ENCODE measurements around the gene MAPK12.
A peak's percentile ranks its signal among the peaks of the same experiment; 100 is the strongest.
"Not testable (repeated sequence)": the region's sequence is repeated elsewhere in the genome, so short reads cannot be mapped to it uniquely, and the experiment has no call there.

Gene MAPK12

DNA sequence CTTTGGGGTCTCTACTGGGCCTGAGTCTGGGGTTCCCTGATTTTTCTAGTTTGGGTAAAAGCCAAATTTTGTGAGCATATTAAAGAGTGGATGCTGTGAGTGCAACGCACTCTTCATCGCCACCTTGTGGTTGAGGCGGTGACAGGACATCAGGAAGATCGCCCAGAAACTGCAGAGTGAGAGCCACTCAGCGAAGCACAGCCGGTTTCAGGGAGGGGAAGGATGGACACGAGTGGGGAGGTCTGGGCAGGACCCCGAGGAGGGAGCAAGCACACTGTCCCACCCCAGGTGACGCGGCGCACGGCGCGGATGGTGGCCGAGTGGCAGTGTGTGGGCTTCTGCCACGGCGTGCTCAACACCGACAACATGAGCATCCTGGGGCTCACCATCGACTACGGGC lies 51.6 kb downstream of the MAPK12 start:
- peak; percentile 76 for DNase-seq

DNA sequence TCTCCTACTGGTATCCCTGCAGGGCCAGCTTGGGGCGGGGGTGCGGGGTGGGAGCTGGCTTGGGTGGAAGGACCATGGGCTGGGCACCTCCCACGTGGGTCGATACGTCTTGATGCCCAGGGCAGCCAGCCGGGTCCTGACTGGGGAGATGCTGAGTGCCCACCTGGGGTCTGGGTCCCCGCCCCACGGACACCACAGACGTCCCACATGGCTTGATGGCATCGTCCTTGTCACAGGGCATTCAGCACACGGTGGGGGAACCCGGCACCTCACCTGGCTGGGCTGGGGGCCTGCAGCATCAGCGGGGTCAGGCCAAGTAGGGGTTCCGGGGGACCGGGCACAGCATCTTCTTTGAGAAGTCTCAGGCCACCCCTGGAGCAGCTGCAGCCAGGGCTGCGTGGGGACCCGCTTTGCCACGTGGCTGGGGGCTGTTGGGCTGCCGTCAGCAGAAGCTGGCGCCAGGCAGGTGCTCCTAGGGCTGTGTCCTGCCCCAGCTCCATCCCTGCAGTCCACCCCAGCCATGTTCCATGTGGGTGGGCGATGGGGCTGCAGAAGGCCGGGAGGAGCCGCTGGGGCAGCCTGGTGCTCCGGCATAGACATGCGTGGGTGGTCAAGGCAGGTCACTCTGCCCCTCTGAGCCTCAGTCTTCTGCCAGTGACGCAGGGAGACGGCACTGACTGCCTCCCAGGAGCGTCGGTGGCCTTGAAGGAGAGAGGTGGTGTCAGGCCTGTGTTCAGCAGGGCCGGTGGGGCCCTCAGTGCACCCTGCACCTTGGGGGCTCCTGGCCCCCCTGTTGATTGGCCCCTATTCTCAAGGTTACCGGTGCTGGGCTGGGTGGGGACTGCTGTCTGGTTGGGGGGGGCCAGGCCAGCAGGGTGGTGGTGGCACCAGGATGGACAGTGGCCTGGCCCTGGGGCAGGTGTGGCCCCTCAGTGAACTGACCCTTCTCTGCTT lies 52.3 kb downstream of the MAPK12 start:
- no peak for DNase-seq

DNA sequence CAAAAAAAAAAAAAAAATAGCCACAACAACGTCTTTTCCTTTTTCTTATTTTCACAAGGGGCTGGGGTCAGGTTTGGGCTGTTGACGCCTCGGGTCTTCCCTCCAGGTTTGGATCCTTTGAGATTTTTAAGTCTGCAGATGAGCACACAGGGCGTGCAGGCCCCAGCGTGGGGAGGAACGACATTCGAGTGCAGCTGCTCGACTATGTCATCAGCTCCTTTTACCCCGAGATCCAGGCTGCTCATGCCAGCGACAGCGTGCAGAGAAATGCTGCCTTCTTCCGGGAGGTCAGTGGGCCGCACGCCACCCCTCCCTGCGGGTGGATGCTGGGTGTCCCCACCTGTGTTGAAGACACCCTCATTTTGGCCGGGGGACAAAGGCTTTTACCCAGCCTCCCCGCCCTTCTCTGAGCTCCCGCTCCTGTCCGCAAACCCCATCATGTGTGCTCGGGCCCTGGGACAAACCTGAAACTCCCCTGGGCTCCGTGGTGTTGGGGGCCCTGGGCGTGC lies 53.0 kb downstream of the MAPK12 start:
- peak; percentile 44 for DNase-seq

DNA sequence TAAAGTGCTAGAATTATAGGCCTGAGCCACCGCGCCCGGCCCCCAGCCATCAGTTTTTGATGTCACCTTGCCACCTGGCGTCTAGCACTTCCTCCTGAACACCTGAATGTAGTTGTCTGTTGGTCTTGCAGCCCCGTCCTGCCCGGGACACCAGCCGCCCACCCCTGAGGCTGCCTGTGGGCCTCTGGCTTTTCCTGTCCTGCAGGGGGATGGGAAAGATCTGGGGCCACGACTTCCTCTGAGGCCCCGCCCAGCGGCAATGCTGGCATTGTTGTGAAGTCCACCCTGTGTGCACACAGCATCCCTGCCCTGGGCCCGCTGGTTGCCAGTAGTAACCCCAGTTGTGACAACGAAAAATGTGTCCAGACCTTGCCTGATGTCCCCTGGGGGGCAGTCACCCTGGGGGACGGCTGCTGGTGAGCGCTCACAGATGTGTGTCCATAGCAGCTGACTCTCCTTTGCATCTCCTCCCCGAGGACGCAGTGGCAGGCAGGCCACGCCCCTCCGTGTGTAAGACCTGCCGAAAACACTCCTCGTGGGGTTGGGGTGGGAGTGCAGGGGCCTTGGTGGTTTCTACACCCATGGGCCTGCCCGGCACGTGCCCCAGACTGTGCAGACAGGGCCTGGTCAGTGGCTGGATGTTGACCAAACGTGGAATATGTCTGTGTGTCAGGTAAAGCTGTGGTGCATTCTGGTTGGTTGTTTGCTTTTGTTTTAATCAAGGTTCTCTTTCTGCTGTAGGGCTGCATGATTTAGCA lies 53.9 kb downstream of the MAPK12 start:
- peak; percentile 37 for DNase-seq

DNA sequence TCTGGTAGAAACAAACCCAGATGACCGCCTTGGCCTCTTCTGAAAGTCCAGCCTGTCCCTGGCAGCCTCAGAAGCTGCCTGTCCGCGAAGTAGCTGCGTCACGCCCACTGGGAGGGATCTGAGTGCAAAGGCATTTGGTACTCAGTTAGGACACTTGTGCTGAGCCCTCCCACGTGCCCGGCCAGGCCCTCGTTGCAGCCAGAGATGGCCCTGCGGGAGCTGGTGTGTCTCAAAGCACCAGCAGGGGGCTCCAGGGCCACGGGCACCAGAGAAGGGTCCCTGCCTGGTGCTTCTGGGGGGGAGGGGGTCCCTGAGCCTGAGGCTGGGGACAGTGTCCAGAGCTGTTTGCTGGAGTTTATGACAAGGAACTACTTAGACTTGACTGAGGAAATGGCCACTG lies 54.9 kb downstream of the MAPK12 start:
- no peak for DNase-seq

DNA sequence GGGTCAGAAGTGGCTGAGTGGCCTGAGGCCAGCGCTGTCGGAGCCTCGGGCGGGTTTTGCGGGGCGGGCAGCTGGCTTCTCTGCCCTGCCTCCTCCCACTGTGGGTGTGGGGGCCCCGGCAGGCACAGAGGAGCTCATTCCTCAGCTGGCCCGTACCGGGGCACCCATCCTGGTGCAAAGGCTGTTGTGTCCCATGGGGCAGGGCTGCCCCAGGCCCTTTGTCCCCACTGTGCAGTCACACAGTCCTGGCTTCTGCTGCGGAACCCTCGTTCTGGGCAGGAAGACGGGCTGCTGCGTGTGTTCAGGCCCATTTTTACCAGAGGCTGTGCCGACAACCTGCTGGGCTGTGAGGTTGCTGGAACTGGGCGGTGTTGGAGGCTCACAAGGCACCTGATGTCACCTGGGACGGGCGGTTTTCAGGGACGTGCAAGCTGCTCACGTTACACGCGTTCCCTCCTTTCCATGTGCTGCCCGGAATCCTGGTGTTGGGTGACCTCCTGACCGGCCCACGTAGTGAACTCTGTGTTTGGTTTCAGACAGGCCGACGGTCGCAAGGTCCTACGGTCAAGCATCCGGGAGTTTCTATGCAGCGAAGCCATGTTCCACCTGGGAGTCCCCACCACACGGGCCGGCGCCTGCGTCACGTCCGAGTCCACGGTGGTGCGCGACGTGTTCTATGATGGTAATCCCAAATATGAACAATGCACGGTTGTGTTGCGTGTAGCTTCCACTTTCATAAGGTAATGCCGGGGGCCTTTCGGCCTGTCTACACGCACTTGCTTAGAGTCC lies 55.5 kb downstream of the MAPK12 start:
- no peak for DNase-seq

DNA sequence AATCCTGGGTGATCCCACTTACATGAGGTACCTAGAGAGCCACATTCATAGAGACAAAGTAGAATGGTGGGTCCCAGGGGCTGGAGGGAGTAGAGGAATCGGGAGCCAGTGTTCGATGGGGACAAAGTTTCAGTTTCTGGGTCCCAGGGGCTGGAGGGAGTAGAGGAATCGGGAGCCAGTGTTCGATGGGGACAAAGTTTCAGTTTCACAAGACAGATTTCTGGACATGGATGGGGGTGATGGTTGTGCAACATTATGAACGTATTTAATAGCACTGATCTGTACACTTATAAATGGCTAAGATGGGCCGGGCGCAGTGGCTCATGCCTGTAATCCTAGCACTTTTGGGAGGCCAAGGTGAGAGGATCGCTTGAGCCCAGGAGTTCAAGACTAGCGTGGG lies 56.5 kb downstream of the MAPK12 start:
- not testable (repeated sequence) for DNase-seq

DNA sequence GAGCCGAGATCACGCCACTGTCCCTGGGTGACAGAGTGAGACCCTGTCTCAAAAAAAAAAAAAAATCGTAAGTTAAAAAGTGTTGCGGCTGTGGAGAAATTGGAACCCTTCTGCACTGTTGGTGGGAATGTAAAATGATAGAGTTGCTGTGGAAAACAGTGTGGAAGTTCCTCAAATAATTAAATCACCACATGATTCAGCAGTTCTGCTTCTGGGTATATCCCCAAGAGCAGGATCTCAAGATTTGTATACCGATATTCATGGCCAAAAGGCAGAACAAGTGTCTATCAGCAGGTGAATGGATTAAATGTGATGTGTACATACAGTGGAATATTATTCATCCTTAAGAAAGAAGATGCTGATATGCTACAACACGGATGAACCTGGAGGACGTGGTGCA lies 56.9 kb downstream of the MAPK12 start:
- no peak for DNase-seq

DNA sequence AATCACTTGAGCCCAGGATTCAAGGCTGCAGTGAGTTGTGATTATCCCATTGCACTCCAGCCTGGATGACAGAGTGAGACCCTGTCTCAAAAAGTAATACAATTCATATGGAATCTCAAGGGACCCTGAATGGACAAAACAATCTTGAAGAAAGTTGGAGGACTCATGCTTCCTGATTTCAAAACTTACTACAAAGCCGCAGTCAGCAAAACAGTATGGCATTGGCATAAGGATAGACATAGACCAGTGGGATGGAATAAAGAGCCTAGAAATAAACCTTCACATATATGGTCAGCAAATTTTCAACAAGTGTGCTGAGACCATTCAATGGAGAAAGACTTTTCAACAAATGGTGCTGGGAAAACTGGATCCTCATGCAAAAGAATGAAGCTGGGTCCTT lies 58.2 kb downstream of the MAPK12 start:
- no peak for DNase-seq

Measured in right forelimb (tissue), 1 donor.